Measurements from ENCODE around the gene ATPAF1. TPM values are rescaled to one million over a fixed set of nuclear protein-coding genes. Genes with fewer than 3 reads are reported as not detected.

Gene ATPAF1
- total RNA-seq, 1 donor from 2014 or later: 23.6 TPM

DNA sequence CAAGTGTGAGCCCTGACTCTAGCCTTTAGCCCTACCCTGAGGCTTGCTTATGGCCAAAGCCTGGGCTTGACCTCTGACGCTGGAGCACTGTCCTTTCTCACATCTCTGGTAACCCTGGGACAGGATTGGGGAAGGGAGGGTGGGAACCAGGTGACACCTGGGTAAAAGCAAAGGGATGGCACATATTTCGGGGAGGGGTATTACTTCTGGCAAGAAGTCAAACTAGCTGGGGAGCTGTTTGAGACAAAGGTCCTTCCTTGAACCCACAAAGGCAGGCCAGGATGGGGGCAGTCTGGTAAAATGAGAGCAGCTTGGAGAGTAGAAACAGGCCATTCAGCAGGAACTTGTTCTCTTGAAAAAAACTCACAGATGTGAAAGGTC is 53.6 kb downstream of the ATPAF1 start:
- TF ChIP-seq CTCF (IDR thresholded peaks at IDR 0.05): no peak
- Histone ChIP-seq H3K27me3 (no peaks in the 10 kb centered on the region), H3K9me3 (no peaks in the 10 kb centered on the region), H3K4me1 (peaks cover 32 to 50% of the 10 kb centered on the region in 2 donors), H3K36me3 (peaks cover 4 to 10% of the 10 kb centered on the region in 2 donors), H3K4me3 (peak overlapping the region in 1 of 2 donors; percentile 75), H3K27ac (peak overlapping the region; percentile 89 to 90)
- DNase-seq (ENCODE audit: low spot score in 2 of 2): no peak
- intact Hi-C loops (cut with DNase I): loop anchor here (10.0 kb wide), 2 partner anchors 310 to 720 kb away; partner anchors contain the start of genes CMPK1, LRRC41 and UQCRH

DNA sequence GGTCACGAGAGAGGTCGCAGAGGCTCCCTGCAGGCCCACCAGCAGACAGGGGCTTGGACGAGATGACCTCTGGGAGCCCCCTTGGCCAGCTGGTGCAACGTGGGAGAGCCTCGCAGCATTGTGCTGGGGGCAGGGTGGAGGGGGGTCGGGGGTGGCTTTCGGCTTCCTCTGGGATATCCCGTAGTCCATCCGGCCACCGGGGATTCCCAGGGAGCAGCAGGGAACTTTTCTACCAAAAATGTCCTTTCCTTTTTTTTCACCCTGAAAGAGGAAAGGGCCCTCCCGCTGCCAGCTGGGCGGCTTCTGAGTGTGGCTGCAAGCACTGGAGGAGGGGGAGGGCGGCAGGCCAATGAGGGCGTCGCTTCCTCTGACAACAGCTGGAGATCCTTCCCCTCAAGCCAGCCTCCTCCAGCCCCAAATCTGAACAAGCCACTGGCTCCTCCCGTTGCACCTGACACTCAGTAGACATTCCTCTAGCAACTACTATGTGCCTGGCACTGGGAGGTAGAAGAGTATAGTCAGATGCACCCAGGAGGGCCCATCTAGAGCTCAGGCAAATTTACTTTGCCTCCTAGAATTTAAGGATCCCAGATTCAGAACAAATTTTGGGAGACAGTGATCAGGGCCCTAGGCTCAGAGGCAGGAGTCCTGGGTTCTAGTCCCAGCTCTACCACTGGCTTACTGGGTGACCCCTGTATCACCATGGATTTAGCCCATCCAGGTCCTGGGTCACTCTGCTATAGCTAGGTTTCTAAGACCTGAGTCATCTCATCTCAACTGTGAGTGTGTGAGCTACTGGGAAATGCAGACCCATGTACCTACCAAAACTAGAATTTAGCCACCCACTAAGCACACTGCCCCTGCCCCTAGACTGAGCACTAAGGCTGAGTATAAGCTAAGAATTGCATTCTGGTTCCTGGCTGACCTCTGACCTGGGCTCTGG is 54.2 kb downstream of the ATPAF1 start:
- H3K4me3 ChIP-seq: peak overlapping the region; percentile 38 to 75
- no peaks in the 10 kb centered on the region for H3K27me3 ChIP-seq
- H3K9me3 ChIP-seq: no peaks in the 10 kb centered on the region
- H3K36me3 ChIP-seq: peaks cover 11 to 16% of the 10 kb centered on the region in 2 donors
- H3K4me1 ChIP-seq: peaks cover 32 to 50% of the 10 kb centered on the region in 2 donors
- DNase-seq (ENCODE audit: low spot score in 2 of 2): peak; percentile 90 to 96
- intact Hi-C loops (cut with DNase I): loop anchor here (10.0 kb wide), 2 partner anchors 309 to 721 kb away; partner anchors contain the start of genes CMPK1, LRRC41 and UQCRH
- TF ChIP-seq CTCF (IDR thresholded peaks at IDR 0.05): no peak
- H3K27ac ChIP-seq: peak overlapping the region; percentile 89 to 90

- H3K4me1 ChIP-seq: peaks cover 34 to 54% of the 10 kb centered on the region in 2 donors
- DNase-seq (ENCODE audit: low spot score in 2 of 2): no peak
- H3K4me3 ChIP-seq: peak overlapping the region; percentile 38 to 75
- H3K9me3 ChIP-seq: no peaks in the 10 kb centered on the region
- H3K36me3 ChIP-seq: peaks cover 13 to 23% of the 10 kb centered on the region in 2 donors
- peak overlapping the region; percentile 64 to 90 for H3K27ac ChIP-seq
- H3K27me3 ChIP-seq: no peaks in the 10 kb centered on the region
- TF ChIP-seq CTCF (IDR thresholded peaks at IDR 0.05): no peak
- intact Hi-C loops (cut with DNase I): loop anchor here (10.0 kb wide), 2 partner anchors 308 to 722 kb away; partner anchors contain the start of genes CMPK1, LRRC41 and UQCRH
Measured at GRCh38 chr1:46612937-46613660, 55.1 kb downstream of the ATPAF1 start.

GRCh38 chr1:46611691-46612221 is 56.4 kb downstream of the ATPAF1 start:
- Histone ChIP-seq H3K27me3 (no peaks in the 10 kb centered on the region), H3K4me1 (peaks cover 40 to 59% of the 10 kb centered on the region in 2 donors), H3K4me3 (peak overlapping the region in 1 of 2 donors; percentile 15), H3K27ac (peak overlapping the region; percentile 68 to 70), H3K36me3 (peaks cover 13 to 23% of the 10 kb centered on the region in 2 donors), H3K9me3 (no peaks in the 10 kb centered on the region)
- intact Hi-C loops (cut with DNase I): loop anchor here (10.0 kb wide), 2 partner anchors 307 to 723 kb away; partner anchors contain the start of genes CMPK1, LRRC41 and UQCRH
- no peak for DNase-seq (ENCODE audit: low spot score in 2 of 2)
- no peak for TF ChIP-seq CTCF (IDR thresholded peaks at IDR 0.05)
